Astrocyte of the spinal cord (primary cell): ENCODE data around the gene SLC38A11.
A peak's percentile ranks its signal among the peaks of the same experiment; 100 is the strongest.

Experiments used
- DNase-seq: peaks from one replicate; pipeline ENCODE4 v3.0.0; 2011; ENCODE audit warnings: low read depth, low spot score
- H3K4me3 ChIP-seq: 2 replicates; pipeline ENCODE4 v1.5.1; 2011; ENCODE audit warnings: low read depth, mild to moderate bottlenecking, low read length, moderate library complexity
- in situ Hi-C: cut with HindIII; loops from 2 replicates; pipeline ENCODE4 v1.10.0; 2017; ENCODE audit warnings: low sequenced_read_pairs
- TF ChIP-seq, protein P1 (sequence below): IDR thresholded peaks from 2 replicates; pipeline ENCODE4 v1.5.1; 2012; ENCODE audit warnings: low read depth, mild to moderate bottlenecking, low read length, inconsistent platforms

SLC38A11 gene

DNA sequence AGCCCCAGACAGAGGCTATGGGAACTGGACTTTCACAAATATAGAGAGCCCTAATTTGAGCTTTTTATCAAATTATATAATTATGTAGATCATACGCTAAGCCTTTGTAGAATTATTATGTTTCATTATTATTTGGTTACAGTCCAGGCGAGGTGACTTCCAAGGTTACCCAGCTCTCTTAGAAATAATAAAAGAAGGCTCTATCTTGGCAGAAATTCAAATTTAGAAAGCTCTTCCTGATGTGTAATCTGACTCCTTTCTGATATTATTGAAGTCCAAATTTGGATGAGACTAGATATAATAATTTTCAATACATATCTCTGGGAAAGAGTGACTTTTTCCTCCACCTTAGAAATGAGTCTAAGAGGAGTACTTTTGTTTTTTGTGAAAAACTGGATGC, 4.8 kb upstream of the SLC38A11 start:
- no peak overlapping the region for H3K4me3 ChIP-seq
- TF ChIP-seq, protein P1, sequence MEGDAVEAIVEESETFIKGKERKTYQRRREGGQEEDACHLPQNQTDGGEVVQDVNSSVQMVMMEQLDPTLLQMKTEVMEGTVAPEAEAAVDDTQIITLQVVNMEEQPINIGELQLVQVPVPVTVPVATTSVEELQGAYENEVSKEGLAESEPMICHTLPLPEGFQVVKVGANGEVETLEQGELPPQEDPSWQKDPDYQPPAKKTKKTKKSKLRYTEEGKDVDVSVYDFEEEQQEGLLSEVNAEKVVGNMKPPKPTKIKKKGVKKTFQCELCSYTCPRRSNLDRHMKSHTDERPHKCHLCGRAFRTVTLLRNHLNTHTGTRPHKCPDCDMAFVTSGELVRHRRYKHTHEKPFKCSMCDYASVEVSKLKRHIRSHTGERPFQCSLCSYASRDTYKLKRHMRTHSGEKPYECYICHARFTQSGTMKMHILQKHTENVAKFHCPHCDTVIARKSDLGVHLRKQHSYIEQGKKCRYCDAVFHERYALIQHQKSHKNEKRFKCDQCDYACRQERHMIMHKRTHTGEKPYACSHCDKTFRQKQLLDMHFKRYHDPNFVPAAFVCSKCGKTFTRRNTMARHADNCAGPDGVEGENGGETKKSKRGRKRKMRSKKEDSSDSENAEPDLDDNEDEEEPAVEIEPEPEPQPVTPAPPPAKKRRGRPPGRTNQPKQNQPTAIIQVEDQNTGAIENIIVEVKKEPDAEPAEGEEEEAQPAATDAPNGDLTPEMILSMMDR, result no peak
- DNase-seq, result peak; percentile 36
- in situ Hi-C loops, result no loop called here

GRCh38 chr2:164954186-164954585, 1.1 kb downstream of the SLC38A11 start:
- no peak overlapping the region for H3K4me3 ChIP-seq
- TF ChIP-seq, protein P1, result no peak
- in situ Hi-C loops, result no loop called here
- no peak for DNase-seq

DNA sequence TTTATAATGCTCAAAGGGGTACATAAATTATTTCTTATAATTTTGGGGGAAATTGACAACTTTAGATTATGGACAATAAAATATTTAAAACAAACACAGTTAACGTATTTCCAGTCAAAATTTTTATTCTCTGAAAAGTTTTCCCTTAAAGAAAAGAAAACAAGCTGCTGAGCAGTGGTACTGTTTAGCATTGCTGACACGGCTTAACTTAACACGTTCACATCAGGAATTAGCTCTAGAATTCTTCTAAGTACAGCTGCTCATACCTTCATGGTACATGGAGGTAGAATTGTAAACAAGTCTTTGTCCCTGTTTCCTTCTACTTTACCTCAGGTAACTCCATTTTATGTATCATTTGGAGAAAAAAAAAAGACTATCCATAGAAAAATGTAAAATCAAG, 2.0 kb downstream of the SLC38A11 start:
- TF ChIP-seq, protein P1, result no peak
- in situ Hi-C loops, result no loop called here
- DNase-seq, result no peak
- H3K4me3 ChIP-seq, result no peak overlapping the region

GRCh38 chr2:164952057-164952702, 3.1 kb downstream of the SLC38A11 start:
- TF ChIP-seq, protein P1, result no peak
- no peak overlapping the region for H3K4me3 ChIP-seq
- in situ Hi-C loops, result no loop called here
- DNase-seq, result no peak

- TF ChIP-seq, protein P1, result no peak
- no peak for DNase-seq
- in situ Hi-C loops, result no loop called here
- no peak overlapping the region for H3K4me3 ChIP-seq
Observed at GRCh38 chr2:164948540-164948939, 6.8 kb downstream of the SLC38A11 start.

GRCh38 chr2:164947281-164947680, 8.0 kb downstream of the SLC38A11 start:
- in situ Hi-C loops, result no loop called here
- TF ChIP-seq, protein P1, result no peak
- DNase-seq, result no peak
- H3K4me3 ChIP-seq, result no peak overlapping the region
